IgD-negative memory B cell (primary cell): ENCODE measurements around the gene WDR59. TPM values are rescaled to one million over a fixed set of nuclear protein-coding genes. Genes with fewer than 3 reads are reported as not detected.

Source experiments
- H3K27ac Mint-ChIP-seq, 3 donors: one replicate each; pipeline ENCODE4 v1.8.0; 2020 to 2022; ENCODE audit warnings: mild to moderate bottlenecking in 3 of 3, mixed read lengths in 3 of 3, moderate library complexity in 1 of 3
- H3K27me3 Mint-ChIP-seq: one replicate; pipeline ENCODE4 v1.8.0; 2021; ENCODE audit warnings: mixed read lengths
- H3K36me3 Mint-ChIP-seq: one replicate; pipeline ENCODE4 v1.8.0; 2020; ENCODE audit warnings: mild to moderate bottlenecking, mixed read lengths
- H3K4me1 Mint-ChIP-seq, 3 donors: one replicate each; pipeline ENCODE4 v1.8.0; 2020 to 2022; ENCODE audit warnings: mixed read lengths in 3 of 3, mild to moderate bottlenecking in 1 of 3
- H3K4me3 Mint-ChIP-seq, 4 donors: one replicate each; pipeline ENCODE4 v1.8.0; 2020 to 2022; ENCODE audit warnings: mild to moderate bottlenecking in 4 of 4, mixed read lengths in 4 of 4, moderate library complexity in 3 of 4
- H3K9me3 Mint-ChIP-seq, 3 donors: one replicate each; pipeline ENCODE4 v1.8.0; 2020 to 2021; ENCODE audit warnings: mixed read lengths in 3 of 3, mild to moderate bottlenecking in 1 of 3
- polyA plus RNA-seq: library from polyadenylated mRNA; unstranded; fragments of 300-500 nt; fragmentation: Illumina TruSeq; gene quantifications from one replicate; pipeline ENCODE4 v1.2.3, GENCODE V29; 2021

The WDR59 gene
- polyA plus RNA-seq, 1 donor from 2014 or later: 9.2 TPM

GRCh38 chr16:74973304-74973703 lies 11.6 kb downstream of the WDR59 start:
- no peaks in the 10 kb centered on the region for H3K9me3 Mint-ChIP-seq
- no peak overlapping the region for H3K4me3 Mint-ChIP-seq
- peaks cover 5 to 10% (median 6%) of the 10 kb centered on the region in 3 donors for H3K4me1 Mint-ChIP-seq
- peaks cover 2% of the 10 kb centered on the region for H3K36me3 Mint-ChIP-seq
- H3K27me3 Mint-ChIP-seq: no peaks in the 10 kb centered on the region
- no peak overlapping the region for H3K27ac Mint-ChIP-seq

GRCh38 chr16:74954763-74955162 lies 30.2 kb downstream of the WDR59 start:
- Mint-ChIP-seq H3K27ac (peak overlapping the region in 1 of 3 donors; percentile 25), H3K36me3 (peaks cover 23% of the 10 kb centered on the region), H3K27me3 (no peaks in the 10 kb centered on the region), H3K4me1 (peaks cover 0 to 2% (median 0%) of the 10 kb centered on the region in 3 donors), H3K9me3 (no peaks in the 10 kb centered on the region), H3K4me3 (no peak overlapping the region)

GRCh38 chr16:74951681-74952080 lies 33.2 kb downstream of the WDR59 start:
- peaks cover 0 to 2% (median 0%) of the 10 kb centered on the region in 3 donors for H3K4me1 Mint-ChIP-seq
- no peak overlapping the region for H3K27ac Mint-ChIP-seq
- no peaks in the 10 kb centered on the region for H3K9me3 Mint-ChIP-seq
- H3K27me3 Mint-ChIP-seq: no peaks in the 10 kb centered on the region
- peaks cover 24% of the 10 kb centered on the region for H3K36me3 Mint-ChIP-seq
- H3K4me3 Mint-ChIP-seq: no peak overlapping the region

GRCh38 chr16:74951206-74951605 lies 33.7 kb downstream of the WDR59 start:
- Mint-ChIP-seq H3K36me3 (peaks cover 22% of the 10 kb centered on the region), H3K9me3 (no peaks in the 10 kb centered on the region), H3K27me3 (no peaks in the 10 kb centered on the region), H3K4me1 (no peaks in the 10 kb centered on the region), H3K4me3 (no peak overlapping the region), H3K27ac (no peak overlapping the region)

GRCh38 chr16:74950511-74950910 lies 34.4 kb downstream of the WDR59 start:
- H3K27ac Mint-ChIP-seq: peak overlapping the region in 1 of 3 donors; percentile 73
- no peak overlapping the region for H3K4me3 Mint-ChIP-seq
- H3K4me1 Mint-ChIP-seq: no peaks in the 10 kb centered on the region
- H3K9me3 Mint-ChIP-seq: no peaks in the 10 kb centered on the region
- no peaks in the 10 kb centered on the region for H3K27me3 Mint-ChIP-seq
- H3K36me3 Mint-ChIP-seq: peaks cover 22% of the 10 kb centered on the region

GRCh38 chr16:74949309-74949708 lies 35.6 kb downstream of the WDR59 start:
- Mint-ChIP-seq H3K27me3 (no peaks in the 10 kb centered on the region), H3K27ac (no peak overlapping the region), H3K4me3 (no peak overlapping the region), H3K9me3 (no peaks in the 10 kb centered on the region), H3K4me1 (no peaks in the 10 kb centered on the region), H3K36me3 (peaks cover 18% of the 10 kb centered on the region)

GRCh38 chr16:74944466-74944865 lies 40.5 kb downstream of the WDR59 start:
- Mint-ChIP-seq H3K9me3 (no peaks in the 10 kb centered on the region), H3K27me3 (no peaks in the 10 kb centered on the region), H3K36me3 (peaks cover 21% of the 10 kb centered on the region), H3K27ac (no peak overlapping the region), H3K4me3 (no peak overlapping the region), H3K4me1 (peaks cover 0 to 1% (median 0%) of the 10 kb centered on the region in 3 donors)

- H3K27ac Mint-ChIP-seq: no peak overlapping the region
- peaks cover 21% of the 10 kb centered on the region for H3K36me3 Mint-ChIP-seq
- peaks cover 0 to 1% (median 0%) of the 10 kb centered on the region in 3 donors for H3K4me1 Mint-ChIP-seq
Observed at GRCh38 chr16:74942977-74943918, 41.7 kb downstream of the WDR59 start.

GRCh38 chr16:74942566-74942965 lies 42.4 kb downstream of the WDR59 start:
- no peak overlapping the region for H3K27ac Mint-ChIP-seq
- no peaks in the 10 kb centered on the region for H3K9me3 Mint-ChIP-seq
- H3K36me3 Mint-ChIP-seq: peaks cover 17% of the 10 kb centered on the region
- no peaks in the 10 kb centered on the region for H3K27me3 Mint-ChIP-seq
- peaks cover 0 to 1% (median 0%) of the 10 kb centered on the region in 3 donors for H3K4me1 Mint-ChIP-seq
- H3K4me3 Mint-ChIP-seq: no peak overlapping the region

More at GRCh38 chr16:74942977-74943918, 41.7 kb downstream of the WDR59 start:
- H3K9me3 Mint-ChIP-seq: no peaks in the 10 kb centered on the region
- H3K4me3 Mint-ChIP-seq: no peak overlapping the region
- H3K27me3 Mint-ChIP-seq: no peaks in the 10 kb centered on the region

- peaks cover 28% of the 10 kb centered on the region for H3K36me3 Mint-ChIP-seq
- H3K27me3 Mint-ChIP-seq: no peaks in the 10 kb centered on the region
- peaks cover 0 to 5% (median 1%) of the 10 kb centered on the region in 3 donors for H3K4me1 Mint-ChIP-seq
- no peaks in the 10 kb centered on the region for H3K9me3 Mint-ChIP-seq
- no peak overlapping the region for H3K27ac Mint-ChIP-seq
- H3K4me3 Mint-ChIP-seq: no peak overlapping the region
Observed at GRCh38 chr16:74939688-74940087, 45.2 kb downstream of the WDR59 start.

- H3K4me1 Mint-ChIP-seq: peaks cover 0 to 5% (median 5%) of the 10 kb centered on the region in 3 donors
- peaks cover 20% of the 10 kb centered on the region for H3K36me3 Mint-ChIP-seq
- no peaks in the 10 kb centered on the region for H3K27me3 Mint-ChIP-seq
- H3K9me3 Mint-ChIP-seq: no peaks in the 10 kb centered on the region
- H3K27ac Mint-ChIP-seq: no peak overlapping the region
- peak overlapping the region in 1 of 4 donors; percentile 30 for H3K4me3 Mint-ChIP-seq
Observed at GRCh38 chr16:74936902-74937560, 47.9 kb downstream of the WDR59 start.

- no peak overlapping the region for H3K27ac Mint-ChIP-seq
- H3K4me1 Mint-ChIP-seq: peaks cover 0 to 5% (median 0%) of the 10 kb centered on the region in 3 donors
- H3K36me3 Mint-ChIP-seq: peaks cover 14% of the 10 kb centered on the region
- no peak overlapping the region for H3K4me3 Mint-ChIP-seq
- no peaks in the 10 kb centered on the region for H3K9me3 Mint-ChIP-seq
- H3K27me3 Mint-ChIP-seq: no peaks in the 10 kb centered on the region
Observed at GRCh38 chr16:74931445-74931844, 53.5 kb downstream of the WDR59 start.

GRCh38 chr16:74929636-74930035 lies 55.3 kb downstream of the WDR59 start:
- Mint-ChIP-seq H3K9me3 (no peaks in the 10 kb centered on the region), H3K27me3 (no peaks in the 10 kb centered on the region), H3K27ac (no peak overlapping the region), H3K36me3 (peaks cover 9% of the 10 kb centered on the region), H3K4me1 (peaks cover 0 to 5% (median 0%) of the 10 kb centered on the region in 3 donors), H3K4me3 (no peak overlapping the region)

- H3K27me3 Mint-ChIP-seq: no peaks in the 10 kb centered on the region
- H3K4me1 Mint-ChIP-seq: no peaks in the 10 kb centered on the region
- no peak overlapping the region for H3K27ac Mint-ChIP-seq
- peaks cover 14% of the 10 kb centered on the region for H3K36me3 Mint-ChIP-seq
- H3K4me3 Mint-ChIP-seq: no peak overlapping the region
- no peaks in the 10 kb centered on the region for H3K9me3 Mint-ChIP-seq
Observed at GRCh38 chr16:74926805-74927204, 58.1 kb downstream of the WDR59 start.

- Mint-ChIP-seq H3K27me3 (no peaks in the 10 kb centered on the region), H3K4me3 (no peak overlapping the region), H3K9me3 (no peaks in the 10 kb centered on the region), H3K36me3 (peaks cover 11% of the 10 kb centered on the region), H3K27ac (no peak overlapping the region), H3K4me1 (no peaks in the 10 kb centered on the region)
Observed at GRCh38 chr16:74923766-74924460, 61.0 kb downstream of the WDR59 start.
